Ishikawa (cell line): ENCODE measurements around the gene SFR1.

ENCODE experiments used
- CEBPB ChIP-seq: IDR thresholded peaks from 2 replicates; pipeline ENCODE4 v1.6.1; 2012
- CREB1 ChIP-seq: IDR thresholded peaks from 2 replicates; pipeline ENCODE4 v1.6.1; 2012; ENCODE audit warnings: low read depth
- EGR1 ChIP-seq: IDR thresholded peaks from 2 replicates; pipeline ENCODE4 v1.6.1; 2012
- EP300 ChIP-seq: IDR thresholded peaks from 2 replicates; pipeline ENCODE4 v1.6.1; 2012; ENCODE audit warnings: borderline replicate concordance
- FOXM1 ChIP-seq: IDR thresholded peaks from 2 replicates; pipeline ENCODE4 v1.6.1; 2012; ENCODE audit warnings: low read depth, borderline replicate concordance
- MAX ChIP-seq: IDR thresholded peaks from 2 replicates; pipeline ENCODE4 v1.6.1; 2012
- NFIC ChIP-seq: IDR thresholded peaks from 2 replicates; pipeline ENCODE4 v1.6.1; 2012
- RAD21 ChIP-seq: IDR thresholded peaks from 2 replicates; pipeline ENCODE4 v1.6.1; 2012; ENCODE audit warnings: low read depth
- TAF1 ChIP-seq: IDR thresholded peaks from 2 replicates; pipeline ENCODE4 v1.6.1; 2012; ENCODE audit warnings: low read depth, mild to moderate bottlenecking
- TCF12 ChIP-seq: IDR thresholded peaks from 2 replicates; pipeline ENCODE4 v1.6.1; 2012; ENCODE audit warnings: low read depth
- TEAD4 ChIP-seq: IDR thresholded peaks from 2 replicates; pipeline ENCODE4 v1.6.1; 2012
- USF1 ChIP-seq: IDR thresholded peaks from 2 replicates; pipeline ENCODE4 v1.6.1; 2012
- YY1 ChIP-seq: IDR thresholded peaks from 2 replicates; pipeline ENCODE4 v1.6.1; 2012; ENCODE audit warnings: low read depth
- ZBTB7A ChIP-seq: IDR thresholded peaks from 2 replicates; pipeline ENCODE4 v1.6.1; 2012; ENCODE audit warnings: low read depth
- TF ChIP-seq, protein P1 (sequence below): IDR thresholded peaks from 2 replicates; pipeline ENCODE4 v1.6.1; 2012; ENCODE audit warnings: low read depth, mild to moderate bottlenecking

Gene SFR1

GRCh38 chr10:104113376-104113956 lies 8.5 kb upstream of the SFR1 start:
- TF ChIP-seq EGR1, result no peak
- no peak for TF ChIP-seq TCF12
- no peak for TF ChIP-seq EP300
- TF ChIP-seq ZBTB7A, result no peak
- TF ChIP-seq MAX, result no peak
- TF ChIP-seq CREB1, result no peak
- TF ChIP-seq TEAD4, result no peak
- TF ChIP-seq, protein P1, sequence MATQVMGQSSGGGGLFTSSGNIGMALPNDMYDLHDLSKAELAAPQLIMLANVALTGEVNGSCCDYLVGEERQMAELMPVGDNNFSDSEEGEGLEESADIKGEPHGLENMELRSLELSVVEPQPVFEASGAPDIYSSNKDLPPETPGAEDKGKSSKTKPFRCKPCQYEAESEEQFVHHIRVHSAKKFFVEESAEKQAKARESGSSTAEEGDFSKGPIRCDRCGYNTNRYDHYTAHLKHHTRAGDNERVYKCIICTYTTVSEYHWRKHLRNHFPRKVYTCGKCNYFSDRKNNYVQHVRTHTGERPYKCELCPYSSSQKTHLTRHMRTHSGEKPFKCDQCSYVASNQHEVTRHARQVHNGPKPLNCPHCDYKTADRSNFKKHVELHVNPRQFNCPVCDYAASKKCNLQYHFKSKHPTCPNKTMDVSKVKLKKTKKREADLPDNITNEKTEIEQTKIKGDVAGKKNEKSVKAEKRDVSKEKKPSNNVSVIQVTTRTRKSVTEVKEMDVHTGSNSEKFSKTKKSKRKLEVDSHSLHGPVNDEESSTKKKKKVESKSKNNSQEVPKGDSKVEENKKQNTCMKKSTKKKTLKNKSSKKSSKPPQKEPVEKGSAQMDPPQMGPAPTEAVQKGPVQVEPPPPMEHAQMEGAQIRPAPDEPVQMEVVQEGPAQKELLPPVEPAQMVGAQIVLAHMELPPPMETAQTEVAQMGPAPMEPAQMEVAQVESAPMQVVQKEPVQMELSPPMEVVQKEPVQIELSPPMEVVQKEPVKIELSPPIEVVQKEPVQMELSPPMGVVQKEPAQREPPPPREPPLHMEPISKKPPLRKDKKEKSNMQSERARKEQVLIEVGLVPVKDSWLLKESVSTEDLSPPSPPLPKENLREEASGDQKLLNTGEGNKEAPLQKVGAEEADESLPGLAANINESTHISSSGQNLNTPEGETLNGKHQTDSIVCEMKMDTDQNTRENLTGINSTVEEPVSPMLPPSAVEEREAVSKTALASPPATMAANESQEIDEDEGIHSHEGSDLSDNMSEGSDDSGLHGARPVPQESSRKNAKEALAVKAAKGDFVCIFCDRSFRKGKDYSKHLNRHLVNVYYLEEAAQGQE, result no peak
- no peak for TF ChIP-seq NFIC
- TF ChIP-seq CEBPB, result no peak

DNA sequence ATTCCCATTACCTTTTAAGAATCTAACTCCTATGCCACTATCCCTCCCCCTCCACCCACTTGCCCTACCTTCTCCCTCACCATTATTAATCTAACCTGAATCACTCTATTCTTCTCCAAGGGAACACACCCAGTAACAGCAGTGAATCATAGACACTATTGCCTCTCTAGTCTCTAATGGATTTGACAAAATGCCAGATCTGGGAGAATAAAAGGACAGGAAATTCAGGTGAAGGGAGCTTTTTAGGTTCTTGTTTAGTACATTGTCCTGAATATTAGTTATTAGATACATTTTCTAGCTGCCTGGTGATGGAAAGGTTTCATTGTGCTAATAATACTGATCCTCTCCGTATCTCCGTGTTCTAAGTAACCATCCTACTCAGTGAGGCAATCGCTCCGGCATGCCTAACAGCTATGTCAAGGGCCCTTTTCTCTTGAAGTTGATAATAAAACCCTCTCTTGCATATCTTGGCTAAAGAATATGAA lies 4.1 kb upstream of the SFR1 start:
- TF ChIP-seq FOXM1 (no peak), NFIC (peak; percentile 57), USF1 (no peak), YY1 (no peak)

DNA sequence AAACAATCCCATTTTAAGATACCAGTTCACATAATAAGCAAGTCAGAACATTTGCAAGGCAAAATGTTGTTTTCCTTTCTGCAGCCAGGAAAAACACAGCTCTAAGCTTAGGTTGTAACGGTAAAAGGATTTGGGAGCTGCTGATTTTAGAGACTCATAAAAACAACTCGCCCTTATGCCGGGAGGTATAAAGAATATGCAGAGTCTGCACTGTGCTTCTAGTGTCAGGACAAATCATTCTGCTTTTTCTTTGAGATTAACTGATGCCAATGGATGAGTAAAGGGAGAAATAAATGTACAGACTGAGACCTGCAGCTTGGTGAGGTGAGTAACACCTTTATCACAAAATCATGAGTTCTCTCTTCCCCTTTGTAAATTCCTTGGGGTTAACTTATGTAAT lies 2.0 kb upstream of the SFR1 start:
- TF ChIP-seq FOXM1 (no peak), USF1 (no peak), MAX (no peak), CEBPB (no peak), YY1 (no peak), CREB1 (no peak), NFIC (no peak), TCF12 (no peak)

DNA sequence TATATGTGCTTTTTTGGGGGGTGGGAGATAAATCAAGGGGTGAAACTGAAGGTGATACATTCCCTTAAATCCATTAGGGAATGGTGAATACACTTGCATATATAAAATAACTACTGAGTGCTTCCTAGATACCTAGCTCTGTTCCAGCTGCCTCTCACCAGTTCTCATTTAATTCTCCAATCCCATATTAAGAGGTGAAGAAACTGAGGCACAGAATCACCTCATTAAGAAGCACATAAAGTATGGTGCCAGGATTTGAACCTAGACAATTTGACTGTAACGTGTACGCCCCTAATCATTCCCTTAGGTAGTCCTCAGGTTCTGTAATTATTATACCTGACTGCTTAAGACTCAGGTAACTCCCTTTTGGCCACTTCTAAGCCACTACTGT lies 1.5 kb upstream of the SFR1 start:
- TF ChIP-seq USF1, result no peak
- TF ChIP-seq TCF12, result no peak
- TF ChIP-seq TAF1, result no peak
- no peak for TF ChIP-seq FOXM1
- TF ChIP-seq EP300, result no peak
- TF ChIP-seq RAD21, result no peak
- no peak for TF ChIP-seq CEBPB
- no peak for TF ChIP-seq ZBTB7A
- TF ChIP-seq TEAD4, result no peak
- no peak for TF ChIP-seq MAX
- TF ChIP-seq, protein P1, result no peak
- TF ChIP-seq CREB1, result no peak
- no peak for TF ChIP-seq NFIC
- no peak for TF ChIP-seq EGR1
- no peak for TF ChIP-seq YY1

DNA sequence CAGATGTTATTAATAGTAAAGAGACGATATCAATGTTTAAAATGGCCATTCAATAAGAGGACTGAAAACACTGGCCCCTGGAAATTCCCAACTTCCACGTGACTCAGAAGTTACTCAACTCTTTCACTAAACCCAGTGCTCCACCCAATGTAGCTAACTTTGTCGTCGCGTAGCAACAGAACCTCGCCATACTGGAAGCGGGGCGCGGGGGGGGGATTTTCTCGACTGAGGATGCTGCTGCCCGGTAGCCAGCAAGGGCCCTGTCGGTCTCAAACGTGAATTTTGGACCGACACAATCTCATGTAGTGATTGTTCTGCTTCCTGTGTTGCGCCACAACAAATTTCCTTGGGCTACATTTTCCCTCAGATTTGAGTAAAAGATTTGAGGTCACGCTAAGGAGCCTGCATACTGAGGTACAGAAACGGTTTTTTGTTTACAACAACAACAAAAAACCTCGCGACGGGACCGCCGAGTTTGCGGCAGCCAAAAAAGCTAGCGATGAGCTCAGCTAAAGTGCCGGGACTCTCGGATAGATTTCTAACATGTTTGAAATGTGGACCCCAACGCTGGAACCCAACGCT lies 977 bp upstream of the SFR1 start:
- TF ChIP-seq, protein P1, result no peak
- TF ChIP-seq RAD21, result no peak
- TF ChIP-seq EGR1, result no peak
- no peak for TF ChIP-seq FOXM1
- no peak for TF ChIP-seq TCF12
- peak; percentile 70 for TF ChIP-seq MAX
- no peak; the same call in 1 of the 2 replicates for TF ChIP-seq ZBTB7A
- no peak for TF ChIP-seq NFIC
- TF ChIP-seq TEAD4, result peak; percentile 8; the same call in 1 of the 2 replicates
- TF ChIP-seq EP300, result no peak
- TF ChIP-seq YY1, result 0 out of 2 replicates have a peak, but pooled peaks have one; percentile 67
- TF ChIP-seq USF1, result peak; percentile 88
- peak; percentile 94 for TF ChIP-seq CEBPB
- no peak for TF ChIP-seq CREB1
- TF ChIP-seq TAF1, result no peak
